Activated B cell treated with CpG ODN at 0.5 μM for 24 hours (primary cell): ENCODE measurements around the gene RAB35. TPM values are rescaled to one million over a fixed set of nuclear protein-coding genes. Genes with fewer than 3 reads are reported as not detected.

Experiments used
- ATAC-seq: fragments of 200-7000 bp; cut with Tn5 transposase; one replicate; pipeline ENCODE4 v1.10.0; 2021; ENCODE audit warnings: low read depth, mild to moderate bottlenecking, moderate library complexity
- CTCF ChIA-PET: fragments of 350-600 bp; sonication (Branson Sonifier 250); formaldehyde crosslinking; loops from one replicate; lab custom pipeline; 2021; ENCODE audit warnings: antibody characterized with exemption; lab: Charles Lee
- POLR2A ChIA-PET: fragments of 350-600 bp; sonication (Branson Sonifier 250); formaldehyde crosslinking; loops from one replicate; lab custom pipeline; 2021; ENCODE audit warnings: antibody characterized with exemption; lab: Charles Lee
- DNase-seq: peaks from one replicate; pipeline ENCODE4 v3.0.0; 2022
- H3K27ac Mint-ChIP-seq: one replicate; pipeline ENCODE4 v1.8.0; 2020; ENCODE audit warnings: mixed read lengths
- H3K27me3 Mint-ChIP-seq: one replicate; pipeline ENCODE4 v1.8.0; 2021; ENCODE audit warnings: mixed read lengths
- H3K36me3 Mint-ChIP-seq: one replicate; pipeline ENCODE4 v1.8.0; 2021; ENCODE audit warnings: low read depth, mixed read lengths
- H3K4me1 Mint-ChIP-seq: one replicate; pipeline ENCODE4 v1.8.0; 2021; ENCODE audit warnings: mixed read lengths
- H3K4me3 Mint-ChIP-seq: one replicate; pipeline ENCODE4 v1.8.0; 2020; ENCODE audit warnings: mild to moderate bottlenecking, mixed read lengths
- H3K9me3 Mint-ChIP-seq: one replicate; pipeline ENCODE4 v1.8.0; 2020; ENCODE audit warnings: mixed read lengths
- intact Hi-C: fragments of 100-400 bp; cut with micrococcal nuclease; formaldehyde crosslinking; loops from one replicate; pipeline ENCODE4 v1.15.1; 2024
- total RNA-seq: library from RNA; stranded (reverse); gene quantifications from 2 replicates; pipeline ENCODE4 v1.2.3, GENCODE V29; 2022
- TF ChIP-seq, protein P1 (sequence below): fragments of 200-600 bp; IDR thresholded peaks from one replicate; pipeline ENCODE4 v1.8.0; 2022; ENCODE audit warnings: antibody characterized with exemption, mild to moderate bottlenecking

Gene RAB35
- total RNA-seq, 1 donor from 2014 or later, result 45.6 TPM

DNA sequence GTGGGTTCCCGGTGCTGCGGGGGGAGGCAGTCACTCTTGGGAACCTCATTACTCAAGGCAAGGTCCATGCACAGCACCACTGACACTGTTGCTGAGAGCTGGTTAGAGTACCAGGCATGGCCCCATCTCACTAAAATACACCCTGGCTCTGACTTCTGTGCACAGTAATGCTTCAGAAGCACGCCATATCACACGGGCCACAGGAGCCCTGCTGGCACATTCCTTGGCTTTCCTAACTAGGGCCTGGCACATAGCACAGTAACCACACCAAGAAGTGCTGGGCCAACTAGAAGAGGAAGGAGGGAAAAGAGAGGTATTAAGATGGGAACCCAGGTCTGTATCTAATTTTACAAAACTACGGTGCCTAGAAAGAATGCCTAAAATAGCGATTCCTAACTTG lies 13.5 kb upstream of the RAB35 start:
- Mint-ChIP-seq H3K4me3 (no peak overlapping the region), H3K27me3 (no peaks in the 10 kb centered on the region), H3K9me3 (no peaks in the 10 kb centered on the region), H3K27ac (no peak overlapping the region), H3K4me1 (peaks cover 29% of the 10 kb centered on the region), H3K36me3 (peaks cover 82% of the 10 kb centered on the region)
- no peak for DNase-seq
- intact Hi-C loops, result no loop called here
- no peak for ATAC-seq
- POLR2A ChIA-PET, result no interaction called here
- CTCF ChIA-PET, result no interaction called here
- TF ChIP-seq, protein P1, sequence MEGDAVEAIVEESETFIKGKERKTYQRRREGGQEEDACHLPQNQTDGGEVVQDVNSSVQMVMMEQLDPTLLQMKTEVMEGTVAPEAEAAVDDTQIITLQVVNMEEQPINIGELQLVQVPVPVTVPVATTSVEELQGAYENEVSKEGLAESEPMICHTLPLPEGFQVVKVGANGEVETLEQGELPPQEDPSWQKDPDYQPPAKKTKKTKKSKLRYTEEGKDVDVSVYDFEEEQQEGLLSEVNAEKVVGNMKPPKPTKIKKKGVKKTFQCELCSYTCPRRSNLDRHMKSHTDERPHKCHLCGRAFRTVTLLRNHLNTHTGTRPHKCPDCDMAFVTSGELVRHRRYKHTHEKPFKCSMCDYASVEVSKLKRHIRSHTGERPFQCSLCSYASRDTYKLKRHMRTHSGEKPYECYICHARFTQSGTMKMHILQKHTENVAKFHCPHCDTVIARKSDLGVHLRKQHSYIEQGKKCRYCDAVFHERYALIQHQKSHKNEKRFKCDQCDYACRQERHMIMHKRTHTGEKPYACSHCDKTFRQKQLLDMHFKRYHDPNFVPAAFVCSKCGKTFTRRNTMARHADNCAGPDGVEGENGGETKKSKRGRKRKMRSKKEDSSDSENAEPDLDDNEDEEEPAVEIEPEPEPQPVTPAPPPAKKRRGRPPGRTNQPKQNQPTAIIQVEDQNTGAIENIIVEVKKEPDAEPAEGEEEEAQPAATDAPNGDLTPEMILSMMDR, result no peak

- no peak overlapping the region for H3K4me3 Mint-ChIP-seq
- POLR2A ChIA-PET, result no interaction called here
- peaks cover 50% of the 10 kb centered on the region for H3K36me3 Mint-ChIP-seq
- no peaks in the 10 kb centered on the region for H3K9me3 Mint-ChIP-seq
- CTCF ChIA-PET, result no interaction called here
- ATAC-seq (no peak), DNase-seq (no peak)
- H3K27ac Mint-ChIP-seq, result no peak overlapping the region
- no peaks in the 10 kb centered on the region for H3K27me3 Mint-ChIP-seq
- H3K4me1 Mint-ChIP-seq, result peaks cover 25% of the 10 kb centered on the region
- intact Hi-C loops, result no loop called here
- TF ChIP-seq, protein P1, result no peak
These were observed 10.1 kb upstream of the RAB35 start for GRCh38 chr12:120126635-120127005.

DNA sequence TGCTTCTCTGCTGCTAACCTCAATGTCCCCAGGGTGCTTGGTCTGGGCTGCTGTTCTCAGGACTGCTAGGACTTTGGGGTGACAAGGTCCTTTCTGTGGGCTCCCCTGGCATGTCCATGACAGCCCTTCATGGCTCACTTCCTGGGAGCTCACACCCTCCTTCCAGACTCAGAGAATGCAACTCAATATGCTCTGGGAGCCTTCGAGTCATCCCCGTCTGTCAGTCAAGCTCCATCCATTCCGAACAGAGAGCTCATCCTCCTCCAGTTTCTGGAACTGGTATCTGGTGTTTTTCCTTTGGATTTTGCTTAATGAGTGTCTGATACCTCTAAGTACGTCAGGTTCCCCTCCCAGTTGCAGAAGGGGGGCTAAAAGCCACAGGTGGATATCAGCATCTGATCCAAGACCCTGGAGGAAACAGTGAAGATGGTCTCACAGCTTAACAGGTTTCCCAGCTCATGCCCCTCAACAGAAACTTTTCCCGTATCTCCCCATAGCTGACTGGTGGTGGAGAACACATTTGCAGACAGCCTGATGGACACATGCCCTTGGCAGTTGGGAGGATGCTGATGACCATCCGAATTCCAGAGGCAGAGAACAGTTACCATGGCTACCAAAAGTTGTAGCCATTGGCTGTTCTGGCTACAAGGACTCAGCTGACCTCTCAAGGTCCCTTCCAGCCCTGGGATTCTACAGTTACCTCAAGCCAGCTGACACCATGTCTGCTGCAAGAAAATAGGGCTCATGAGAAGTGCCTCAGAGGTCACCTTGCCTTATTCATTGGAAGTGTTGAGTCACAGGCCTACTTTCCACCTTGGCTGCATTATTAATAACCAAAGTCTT lies 9.5 kb upstream of the RAB35 start:
- ATAC-seq, result no peak
- intact Hi-C loops, result no loop called here
- Mint-ChIP-seq H3K4me1 (peaks cover 29% of the 10 kb centered on the region), H3K9me3 (no peaks in the 10 kb centered on the region), H3K27ac (no peak overlapping the region), H3K27me3 (no peaks in the 10 kb centered on the region), H3K4me3 (no peak overlapping the region), H3K36me3 (peaks cover 44% of the 10 kb centered on the region)
- POLR2A ChIA-PET, result interaction anchor here (0.5 to 1.7 kb wide), 2 partner anchors 9 to 40 kb away, joined by 3 to 8 read pairs; partner anchors contain the start of gene RAB35
- TF ChIP-seq, protein P1, result no peak
- CTCF ChIA-PET, result no interaction called here
- no peak for DNase-seq

DNA sequence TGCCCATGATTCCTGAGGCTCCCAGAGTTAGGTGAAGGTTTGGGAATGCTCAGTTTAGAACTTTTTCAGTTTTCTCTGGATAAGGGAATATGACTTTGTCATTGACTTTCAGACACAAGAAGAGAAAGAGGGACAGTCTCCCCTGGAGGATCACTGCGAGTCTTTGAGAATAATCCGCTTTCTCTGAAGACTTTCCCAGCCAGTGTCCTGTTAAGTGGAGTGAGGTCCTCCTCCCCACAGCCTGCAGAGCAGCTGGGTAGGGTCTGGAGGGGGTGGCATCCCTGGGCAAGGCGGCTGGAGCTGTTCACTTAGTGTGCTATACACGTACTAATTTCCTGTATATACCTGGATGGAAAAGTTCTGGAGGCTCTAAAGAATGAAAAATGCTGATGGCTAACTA lies 8.5 kb upstream of the RAB35 start:
- Mint-ChIP-seq H3K27ac (no peak overlapping the region), H3K9me3 (no peaks in the 10 kb centered on the region), H3K4me1 (peaks cover 36% of the 10 kb centered on the region), H3K36me3 (peaks cover 34% of the 10 kb centered on the region), H3K27me3 (no peaks in the 10 kb centered on the region), H3K4me3 (no peak overlapping the region)
- ChIA-PET POLR2A (interaction anchor here (0.6 to 1.7 kb wide), 2 partner anchors 8 to 64 kb away, joined by 8 to 9 read pairs; partner anchors contain the start of gene RAB35), CTCF (no interaction called here)
- TF ChIP-seq, protein P1, result no peak
- ATAC-seq, result no peak
- intact Hi-C loops, result no loop called here
- no peak for DNase-seq

DNA sequence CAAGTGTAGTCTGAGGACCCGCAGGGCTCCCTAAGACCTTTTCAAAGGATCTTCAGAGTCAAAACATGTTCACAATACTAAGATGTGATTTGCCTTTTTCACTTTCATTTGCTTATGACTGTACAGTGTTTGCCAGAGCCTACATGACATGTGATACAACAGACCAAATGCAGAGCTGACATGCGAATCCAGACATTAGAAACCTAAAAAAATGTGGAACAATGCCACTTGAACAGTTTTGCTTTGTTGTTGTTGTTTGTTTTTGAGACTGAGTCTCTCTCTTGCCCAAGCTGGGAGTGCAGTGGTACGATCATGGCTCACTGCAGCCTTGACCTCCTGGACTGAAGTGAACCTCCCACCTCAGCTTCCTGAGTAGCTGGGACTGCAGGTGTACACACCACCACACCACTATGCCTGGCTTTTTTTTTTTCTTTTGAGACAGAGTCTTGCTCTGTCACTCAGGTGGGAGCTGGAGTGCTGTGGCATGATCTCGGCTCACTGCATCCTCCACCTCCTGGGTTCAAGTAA lies 5.3 kb upstream of the RAB35 start:
- TF ChIP-seq, protein P1, result no peak
- H3K9me3 Mint-ChIP-seq, result no peaks in the 10 kb centered on the region
- no peaks in the 10 kb centered on the region for H3K27me3 Mint-ChIP-seq
- ChIA-PET CTCF (no interaction called here), POLR2A (interaction anchor here (0.6 to 9.4 kb wide), 6 partner anchors 11 to 170 kb away, joined by 3 to 91 read pairs (median 12); partner anchors contain the start of genes RNU4-2 and RPLP0)
- peaks cover 63% of the 10 kb centered on the region for H3K4me1 Mint-ChIP-seq
- no peak for DNase-seq
- no peak for ATAC-seq
- peaks cover 9% of the 10 kb centered on the region for H3K36me3 Mint-ChIP-seq
- H3K27ac Mint-ChIP-seq, result peak overlapping the region; percentile 18
- intact Hi-C loops, result no loop called here
- no peak overlapping the region for H3K4me3 Mint-ChIP-seq
